Measurements from ENCODE around the gene ST3GAL2.

The ST3GAL2 gene, protein sequence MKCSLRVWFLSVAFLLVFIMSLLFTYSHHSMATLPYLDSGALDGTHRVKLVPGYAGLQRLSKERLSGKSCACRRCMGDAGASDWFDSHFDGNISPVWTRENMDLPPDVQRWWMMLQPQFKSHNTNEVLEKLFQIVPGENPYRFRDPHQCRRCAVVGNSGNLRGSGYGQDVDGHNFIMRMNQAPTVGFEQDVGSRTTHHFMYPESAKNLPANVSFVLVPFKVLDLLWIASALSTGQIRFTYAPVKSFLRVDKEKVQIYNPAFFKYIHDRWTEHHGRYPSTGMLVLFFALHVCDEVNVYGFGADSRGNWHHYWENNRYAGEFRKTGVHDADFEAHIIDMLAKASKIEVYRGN

GRCh38 chr16:70438969-70439862 lies at the start of gene ST3GAL2:
TSS of gene ST3GAL2 (minus strand) at chr16:70439100. CDS start at chr16:70398530, 40,570 bp downstream.
- DNase-seq (ENCODE audit: low read depth, low spot score) = peak; percentile 40
- no peak within 1 kb of the TSS for H3K27ac ChIP-seq

GRCh38 chr16:70484867-70485266 lies 46.0 kb upstream of the ST3GAL2 start:
- no peak overlapping the region for H3K27ac ChIP-seq
- DNase-seq (ENCODE audit: low read depth, low spot score) = no peak

- H3K27ac ChIP-seq = no peak overlapping the region
- no peak for DNase-seq (ENCODE audit: low read depth, low spot score)
Observed at GRCh38 chr16:70483426-70483825, 44.5 kb upstream of the ST3GAL2 start.

DNA sequence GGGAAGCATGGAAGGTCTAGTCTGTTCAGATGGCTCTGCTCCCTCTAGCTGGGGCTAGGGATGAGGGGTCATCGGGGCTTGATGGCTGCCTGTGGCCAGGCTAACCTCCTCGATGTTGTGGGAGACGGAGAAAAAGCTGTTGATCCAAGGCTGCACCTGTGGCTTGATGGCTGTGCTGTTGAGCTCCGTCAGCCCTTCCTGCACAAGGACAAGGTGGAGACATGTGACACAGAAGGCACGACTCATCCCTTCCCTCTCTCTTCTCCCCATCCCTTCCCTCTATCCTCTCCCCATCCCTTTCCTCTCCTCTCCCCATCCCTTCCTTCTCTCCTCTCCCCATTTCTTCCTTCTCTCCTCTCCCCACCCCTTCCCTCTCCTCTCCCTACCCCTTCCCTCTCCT lies 43.7 kb upstream of the ST3GAL2 start:
- DNase-seq (ENCODE audit: low read depth, low spot score) = no peak
- H3K27ac ChIP-seq = peak overlapping the region; percentile 18

GRCh38 chr16:70481929-70482536 lies 43.1 kb upstream of the ST3GAL2 start:
- DNase-seq (ENCODE audit: low read depth, low spot score) = no peak

GRCh38 chr16:70480127-70481105 lies 41.5 kb upstream of the ST3GAL2 start:
- DNase-seq (ENCODE audit: low read depth, low spot score) = no peak
- no peak overlapping the region for H3K27ac ChIP-seq

More at GRCh38 chr16:70481929-70482536, 43.1 kb upstream of the ST3GAL2 start:
- peak overlapping the region; percentile 18 for H3K27ac ChIP-seq

- no peak overlapping the region for H3K27ac ChIP-seq
- no peak for DNase-seq (ENCODE audit: low read depth, low spot score)
Observed at GRCh38 chr16:70478912-70479341, 40.0 kb upstream of the ST3GAL2 start.

- DNase-seq (ENCODE audit: low read depth, low spot score) = no peak
- no peak overlapping the region for H3K27ac ChIP-seq
Observed at GRCh38 chr16:70478169-70478568, 39.3 kb upstream of the ST3GAL2 start.

GRCh38 chr16:70476272-70477020 lies 37.5 kb upstream of the ST3GAL2 start:
- H3K27ac ChIP-seq = peak overlapping the region; percentile 58
- no peak for DNase-seq (ENCODE audit: low read depth, low spot score)

DNA sequence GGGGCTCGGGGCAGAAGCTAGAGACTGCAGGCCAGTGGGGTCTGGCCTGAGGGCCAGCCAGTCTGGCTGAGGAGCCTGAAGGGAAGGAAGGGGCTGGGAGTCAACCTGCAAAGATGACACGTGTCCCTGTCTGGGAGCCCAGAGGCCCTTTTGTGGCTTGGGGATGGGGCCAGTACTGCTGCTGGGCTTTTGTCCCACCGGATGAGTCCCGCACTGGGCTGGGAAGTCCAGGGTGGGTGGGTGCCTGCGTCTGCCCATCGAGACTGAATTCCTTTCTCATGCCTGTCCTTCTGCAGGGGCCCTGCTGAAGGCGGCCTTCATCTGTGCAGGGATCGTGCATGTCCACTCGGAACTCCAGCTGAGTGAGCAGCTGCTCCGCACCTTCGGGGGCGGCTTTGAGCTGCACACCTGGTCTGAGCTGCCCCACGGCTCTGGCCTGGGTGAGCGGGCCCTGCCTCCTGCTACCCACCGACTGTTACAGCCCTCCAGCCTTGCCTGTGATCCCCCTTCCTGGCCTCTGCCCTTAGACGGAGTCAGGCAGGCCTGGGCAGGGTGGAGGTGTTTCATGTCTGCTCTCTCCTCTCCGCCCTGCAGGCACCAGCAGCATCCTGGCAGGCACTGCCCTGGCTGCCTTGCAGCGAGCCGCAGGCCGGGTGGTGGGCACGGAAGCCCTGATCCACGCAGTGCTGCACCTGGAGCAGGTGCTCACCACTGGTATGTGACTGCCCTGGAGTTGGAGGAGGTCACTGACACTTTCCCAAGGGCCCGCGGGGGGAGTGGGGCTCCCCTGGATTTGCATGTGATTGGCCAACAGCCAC lies 36.4 kb upstream of the ST3GAL2 start:
- DNase-seq (ENCODE audit: low read depth, low spot score) = no peak
- peak overlapping the region; percentile 58 for H3K27ac ChIP-seq

GRCh38 chr16:70474320-70475053 lies 35.6 kb upstream of the ST3GAL2 start:
- no peak for DNase-seq (ENCODE audit: low read depth, low spot score)
- H3K27ac ChIP-seq = no peak overlapping the region

DNA sequence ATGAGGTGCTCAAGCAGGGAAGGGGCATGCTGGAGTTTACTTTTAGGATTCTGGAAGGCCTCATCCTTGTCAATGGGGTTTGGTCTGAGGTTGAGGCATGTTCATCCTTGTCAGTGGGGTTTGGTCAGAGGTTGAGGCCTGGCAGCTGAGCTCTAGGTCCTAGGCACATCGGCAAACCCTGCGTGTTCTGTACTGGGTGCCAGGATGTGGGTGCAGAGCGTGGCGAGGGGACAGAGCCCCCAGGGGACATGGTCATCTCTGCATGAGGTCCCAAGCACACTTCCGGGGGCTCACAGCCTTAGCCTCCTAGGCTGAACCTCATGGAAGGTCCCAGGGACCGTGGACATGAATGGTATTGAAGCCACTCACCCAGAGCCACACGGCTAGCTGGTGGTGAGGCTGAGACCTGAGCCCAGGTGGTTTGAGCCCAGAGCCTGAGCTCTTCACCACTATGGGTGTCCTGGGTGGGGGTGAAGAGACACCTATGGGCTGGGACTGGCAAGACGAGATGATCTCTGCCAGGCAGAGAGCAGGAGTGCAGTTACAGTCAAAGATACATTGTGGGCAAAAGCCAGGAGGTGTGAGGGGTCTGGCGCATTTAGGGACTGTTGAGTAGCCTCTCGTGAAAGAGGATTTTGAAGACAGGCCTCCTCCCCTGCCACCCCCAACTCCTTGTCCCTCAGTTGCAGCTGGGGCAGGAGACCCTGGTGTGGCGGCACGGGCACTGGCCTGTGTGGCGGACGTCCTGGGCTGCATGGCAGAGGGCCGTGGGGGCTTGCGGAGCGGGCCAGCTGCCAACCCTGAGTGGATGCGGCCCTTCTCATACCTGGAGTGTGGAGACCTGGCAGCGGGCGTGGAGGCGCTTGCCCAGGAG lies 34.8 kb upstream of the ST3GAL2 start:
- no peak overlapping the region for H3K27ac ChIP-seq
- no peak for DNase-seq (ENCODE audit: low read depth, low spot score)

DNA sequence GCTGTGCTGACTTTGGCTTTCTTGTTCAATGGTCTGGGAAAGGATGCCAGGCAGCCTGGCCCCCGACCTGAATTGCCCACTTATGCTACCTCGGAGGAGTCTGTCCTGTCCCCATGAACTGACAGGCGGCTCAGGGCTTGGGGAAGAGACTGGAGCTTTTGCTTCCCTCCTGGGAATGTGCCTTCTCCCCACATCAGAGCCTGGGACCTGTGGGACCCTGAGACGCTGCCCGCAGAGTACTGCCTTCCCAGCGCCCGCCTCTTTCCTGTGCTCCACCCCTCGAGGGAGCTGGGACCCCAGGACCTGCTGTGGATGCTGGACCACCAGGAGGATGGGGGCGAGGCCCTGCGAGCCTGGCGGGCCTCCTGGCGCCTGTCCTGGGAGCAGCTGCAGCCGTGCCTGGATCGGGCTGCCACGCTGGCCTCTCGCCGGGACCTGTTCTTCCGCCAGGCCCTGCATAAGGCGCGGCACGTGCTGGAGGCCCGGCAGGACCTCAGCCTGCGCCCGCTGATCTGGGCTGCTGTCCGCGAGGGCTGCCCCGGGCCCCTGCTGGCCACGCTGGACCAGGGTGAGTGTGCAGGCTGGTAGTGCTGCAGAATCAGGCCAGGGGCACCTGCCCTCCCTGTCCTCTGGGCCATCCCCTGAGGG lies 34.0 kb upstream of the ST3GAL2 start:
- DNase-seq (ENCODE audit: low read depth, low spot score) = no peak

DNA sequence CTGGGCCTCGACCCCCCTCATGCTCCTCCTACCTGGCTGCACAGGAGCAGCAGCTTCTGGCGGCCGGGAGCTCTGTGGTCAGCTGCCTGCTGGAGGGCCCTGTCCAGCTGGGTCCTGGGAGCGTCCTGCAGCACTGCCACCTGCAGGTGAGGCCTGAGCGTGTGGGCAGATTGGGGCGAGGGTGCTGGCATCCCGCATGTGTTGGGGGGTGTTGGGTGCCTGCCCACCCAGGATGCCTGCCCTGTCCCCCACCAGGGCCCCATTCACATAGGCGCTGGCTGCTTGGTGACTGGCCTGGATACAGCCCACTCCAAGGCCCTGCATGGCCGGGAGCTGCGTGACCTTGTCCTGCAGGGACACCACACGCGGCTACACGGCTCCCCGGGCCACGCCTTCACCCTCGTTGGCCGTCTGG lies 32.0 kb upstream of the ST3GAL2 start:
- no peak overlapping the region for H3K27ac ChIP-seq
- DNase-seq (ENCODE audit: low read depth, low spot score) = no peak

More for the DNA sequence above, 34.0 kb upstream of the ST3GAL2 start:
- H3K27ac ChIP-seq = no peak overlapping the region

GRCh38 chr16:70470141-70470926 lies 31.4 kb upstream of the ST3GAL2 start:
- no peak for DNase-seq (ENCODE audit: low read depth, low spot score)
- no peak overlapping the region for H3K27ac ChIP-seq
